ENCODE data around the gene FIBCD1.

Gene FIBCD1

DNA sequence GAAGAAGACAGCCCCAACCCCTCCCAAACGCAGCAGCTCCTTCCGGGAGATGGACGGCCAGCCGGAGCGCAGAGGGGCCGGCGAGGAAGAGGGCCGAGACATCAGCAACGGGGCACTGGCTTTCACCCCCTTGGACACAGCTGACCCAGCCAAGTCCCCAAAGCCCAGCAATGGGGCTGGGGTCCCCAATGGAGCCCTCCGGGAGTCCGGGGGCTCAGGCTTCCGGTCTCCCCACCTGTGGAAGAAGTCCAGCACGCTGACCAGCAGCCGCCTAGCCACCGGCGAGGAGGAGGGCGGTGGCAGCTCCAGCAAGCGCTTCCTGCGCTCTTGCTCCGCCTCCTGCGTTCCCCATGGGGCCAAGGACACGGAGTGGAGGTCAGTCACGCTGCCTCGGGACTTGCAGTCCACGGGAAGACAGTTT is 54.9 kb downstream of the FIBCD1 start:
- Histone ChIP-seq H3K4me2 (ENCODE audit: low read length) (no peak overlapping the region), H3K4me3 (ENCODE audit: low read depth, low read length, poor library complexity, severe bottlenecking) (no peak overlapping the region), H3K4me1 (ENCODE audit: insufficient read depth, low read length, severe bottlenecking) (no peaks in the 10 kb centered on the region), H3F3A (ENCODE audit: insufficient read depth, low read length) (no peaks in the 10 kb centered on the region), H3K36me3 (ENCODE audit: insufficient read depth, low read length) (peaks cover 16% of the 10 kb centered on the region; the same call in 1 of the 2 replicates), H3K9me3 (ENCODE audit: low read length) (no peaks in the 10 kb centered on the region), H4K20me1 (ENCODE audit: insufficient read depth, low read length) (no peaks in the 10 kb centered on the region), H3K79me2 (ENCODE audit: insufficient read depth, low read length) (no peaks in the 10 kb centered on the region), H2AFZ (ENCODE audit: low read length) (no peak overlapping the region), H3K27ac (ENCODE audit: low read depth, low read length, poor library complexity, severe bottlenecking) (no peak overlapping the region), H3K9me2 (ENCODE audit: low read depth, low read length) (no peaks in the 10 kb centered on the region), H3K27me3 (ENCODE audit: insufficient read depth, low read length) (no peaks in the 10 kb centered on the region), H3K9ac (ENCODE audit: low read length) (no peak overlapping the region)
- TF ChIP-seq, protein P1, sequence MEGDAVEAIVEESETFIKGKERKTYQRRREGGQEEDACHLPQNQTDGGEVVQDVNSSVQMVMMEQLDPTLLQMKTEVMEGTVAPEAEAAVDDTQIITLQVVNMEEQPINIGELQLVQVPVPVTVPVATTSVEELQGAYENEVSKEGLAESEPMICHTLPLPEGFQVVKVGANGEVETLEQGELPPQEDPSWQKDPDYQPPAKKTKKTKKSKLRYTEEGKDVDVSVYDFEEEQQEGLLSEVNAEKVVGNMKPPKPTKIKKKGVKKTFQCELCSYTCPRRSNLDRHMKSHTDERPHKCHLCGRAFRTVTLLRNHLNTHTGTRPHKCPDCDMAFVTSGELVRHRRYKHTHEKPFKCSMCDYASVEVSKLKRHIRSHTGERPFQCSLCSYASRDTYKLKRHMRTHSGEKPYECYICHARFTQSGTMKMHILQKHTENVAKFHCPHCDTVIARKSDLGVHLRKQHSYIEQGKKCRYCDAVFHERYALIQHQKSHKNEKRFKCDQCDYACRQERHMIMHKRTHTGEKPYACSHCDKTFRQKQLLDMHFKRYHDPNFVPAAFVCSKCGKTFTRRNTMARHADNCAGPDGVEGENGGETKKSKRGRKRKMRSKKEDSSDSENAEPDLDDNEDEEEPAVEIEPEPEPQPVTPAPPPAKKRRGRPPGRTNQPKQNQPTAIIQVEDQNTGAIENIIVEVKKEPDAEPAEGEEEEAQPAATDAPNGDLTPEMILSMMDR (IDR thresholded peaks at IDR 0.05; ENCODE audit: low read length): no peak
- TF ChIP-seq EZH2 (IDR thresholded peaks at IDR 0.05; ENCODE audit: borderline replicate concordance, low read length): no peak

DNA sequence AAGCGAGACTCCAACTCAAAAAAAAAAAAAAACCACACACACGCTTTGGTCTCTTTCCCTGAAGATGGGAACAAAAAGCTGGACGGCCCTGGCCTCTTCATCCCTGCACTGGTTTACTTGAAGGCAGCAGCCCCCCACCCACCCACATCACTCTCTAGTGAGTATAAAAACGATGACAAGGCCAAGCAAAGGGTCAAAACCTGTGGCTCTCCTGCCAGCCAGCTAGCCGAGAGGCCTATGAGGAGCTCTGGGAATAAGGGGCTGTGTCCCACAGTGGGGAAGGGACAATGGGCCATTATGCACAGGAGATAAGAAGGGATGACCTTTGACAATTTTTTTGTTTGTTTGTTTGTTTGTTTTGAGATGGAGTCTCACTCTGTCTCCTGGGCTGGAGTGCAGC is 55.6 kb downstream of the FIBCD1 start:
- Histone ChIP-seq H3K9me3 (ENCODE audit: low read length) (no peaks in the 10 kb centered on the region), H3K79me2 (ENCODE audit: insufficient read depth, low read length) (no peaks in the 10 kb centered on the region), H3K4me2 (ENCODE audit: low read length) (no peak overlapping the region), H3K27me3 (ENCODE audit: insufficient read depth, low read length) (no peaks in the 10 kb centered on the region), H4K20me1 (ENCODE audit: insufficient read depth, low read length) (no peaks in the 10 kb centered on the region), H3K9me2 (ENCODE audit: low read depth, low read length) (no peaks in the 10 kb centered on the region), H3K4me1 (ENCODE audit: insufficient read depth, low read length, severe bottlenecking) (no peaks in the 10 kb centered on the region), H3K4me3 (ENCODE audit: low read depth, low read length, poor library complexity, severe bottlenecking) (no peak overlapping the region), H3K27ac (ENCODE audit: low read depth, low read length, poor library complexity, severe bottlenecking) (no peak overlapping the region), H3K9ac (ENCODE audit: low read length) (no peak overlapping the region), H3K36me3 (ENCODE audit: insufficient read depth, low read length) (peaks cover 17% of the 10 kb centered on the region; the same call in 1 of the 2 replicates), H2AFZ (ENCODE audit: low read length) (no peak overlapping the region), H3F3A (ENCODE audit: insufficient read depth, low read length) (no peaks in the 10 kb centered on the region)
- no peak for TF ChIP-seq EZH2 (IDR thresholded peaks at IDR 0.05; ENCODE audit: borderline replicate concordance, low read length)
- TF ChIP-seq, protein P1 (IDR thresholded peaks at IDR 0.05; ENCODE audit: low read length): no peak

DNA sequence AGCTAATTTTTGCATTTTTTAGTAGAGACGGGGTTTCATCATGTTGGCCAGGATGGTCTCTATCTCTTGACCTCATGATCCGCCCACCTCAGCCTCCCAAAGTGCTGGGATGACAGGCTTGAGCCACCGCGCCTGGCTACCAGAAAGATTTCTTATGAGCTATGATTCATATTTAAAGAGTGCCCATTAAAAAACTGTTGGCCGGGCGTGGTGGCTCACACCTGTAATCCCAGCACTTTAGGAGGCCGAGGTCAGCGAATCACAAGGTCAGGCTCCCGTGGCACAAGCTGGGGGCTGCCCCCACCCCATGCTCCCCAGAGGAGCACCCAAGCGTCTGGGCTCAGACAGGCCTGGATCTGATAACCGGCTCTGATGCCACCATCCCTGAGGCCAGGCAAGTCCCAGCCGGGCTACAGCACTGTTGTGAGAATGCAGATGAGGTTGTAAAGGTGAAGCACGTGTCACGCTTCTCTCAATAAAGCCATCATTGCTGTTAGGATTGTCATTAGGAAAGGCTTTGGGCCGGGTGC is 56.3 kb downstream of the FIBCD1 start:
- Histone ChIP-seq H3K9ac (ENCODE audit: low read length) (no peak overlapping the region), H3K9me2 (ENCODE audit: low read depth, low read length) (no peaks in the 10 kb centered on the region), H3K4me3 (ENCODE audit: low read depth, low read length, poor library complexity, severe bottlenecking) (no peak overlapping the region), H3K27me3 (ENCODE audit: insufficient read depth, low read length) (no peaks in the 10 kb centered on the region), H2AFZ (ENCODE audit: low read length) (no peak overlapping the region), H3K4me2 (ENCODE audit: low read length) (no peak overlapping the region), H3K9me3 (ENCODE audit: low read length) (no peaks in the 10 kb centered on the region), H4K20me1 (ENCODE audit: insufficient read depth, low read length) (no peaks in the 10 kb centered on the region), H3K79me2 (ENCODE audit: insufficient read depth, low read length) (no peaks in the 10 kb centered on the region), H3K27ac (ENCODE audit: low read depth, low read length, poor library complexity, severe bottlenecking) (no peak overlapping the region), H3F3A (ENCODE audit: insufficient read depth, low read length) (no peaks in the 10 kb centered on the region), H3K36me3 (ENCODE audit: insufficient read depth, low read length) (peaks cover 20% of the 10 kb centered on the region; the same call in 1 of the 2 replicates), H3K4me1 (ENCODE audit: insufficient read depth, low read length, severe bottlenecking) (no peaks in the 10 kb centered on the region)
- TF ChIP-seq, protein P1 (IDR thresholded peaks at IDR 0.05; ENCODE audit: low read length): no peak
- no peak for TF ChIP-seq EZH2 (IDR thresholded peaks at IDR 0.05; ENCODE audit: borderline replicate concordance, low read length)
